IMR-90 (cell line): Measurements from ENCODE around the gene SBF1. TPM values are rescaled to one million over a fixed set of nuclear protein-coding genes. Genes with fewer than 3 reads are reported as not detected.

Experiments used
- ATAC-seq: fragments of 200-7000 bp; cut with Tn5 transposase; 2 replicates; pipeline ENCODE4 v1.9.1; 2020; ENCODE audit warnings: low read depth, mild to moderate bottlenecking, moderate library complexity
- BruUV-seq: library from RNA; stranded (reverse); fragments of 400-500 nt; replicated peaks from 2 replicates; lab custom pipeline; 2021; lab: Mats Ljungman, UMichigan
- CTCF ChIA-PET: fragments of 300-600 bp; formaldehyde crosslinking; extraction: SDS; loops from one replicate; lab custom pipeline; 2021; ENCODE audit warnings: antibody characterized with exemption; lab: Yijun Ruan, JAX
- POLR2A ChIA-PET: fragments of 300-600 bp; sonication (Branson Sonifier 250); formaldehyde crosslinking; loops from one replicate; lab custom pipeline; 2022; ENCODE audit warnings: antibody characterized with exemption; ENCODE audit not compliant: unreplicated experiment; lab: Charles Lee
- DNase-seq: peaks from one replicate; pipeline ENCODE4 v3.0.0; 2013
- H2AFZ ChIP-seq: replicated peaks from 2 replicates; pipeline ENCODE3; 2013; ENCODE audit warnings: low read length, mild to moderate bottlenecking; ENCODE audit not compliant: poor library complexity
- H2AK5ac ChIP-seq: 2 replicates; pipeline ENCODE4 v1.6.1; 2013; ENCODE audit warnings: low read depth, low read length, inconsistent platforms
- H2AK9ac ChIP-seq: replicated peaks from 2 replicates; pipeline ENCODE3; 2013; ENCODE audit warnings: mild to moderate bottlenecking, low read depth, low read length, moderate library complexity; ENCODE audit not compliant: poor library complexity
- H2BK120ac ChIP-seq: 2 replicates; pipeline ENCODE4 v1.6.1; 2013; ENCODE audit warnings: low read depth, low read length, inconsistent platforms
- H2BK15ac ChIP-seq: 3 replicates; pipeline ENCODE4 v1.6.1; 2013; ENCODE audit warnings: low read depth, low read length, inconsistent platforms
- H2BK20ac ChIP-seq: 2 replicates; pipeline ENCODE4 v1.6.1; 2013; ENCODE audit warnings: low read depth, mild to moderate bottlenecking, inconsistent platforms, low read length, moderate library complexity
- H2BK5ac ChIP-seq: 2 replicates; pipeline ENCODE4 v1.6.1; 2013; ENCODE audit warnings: mild to moderate bottlenecking, low read depth, low read length, inconsistent platforms; ENCODE audit not compliant: poor library complexity, severe bottlenecking
- H3K14ac ChIP-seq: replicated peaks from 2 replicates; pipeline ENCODE4 v1.6.1; 2013; ENCODE audit warnings: low read depth, low read length, inconsistent platforms
- H3K18ac ChIP-seq: 2 replicates; pipeline ENCODE4 v1.6.1; 2013; ENCODE audit warnings: low read depth, low read length, control low read depth
- H3K23ac ChIP-seq: 2 replicates; pipeline ENCODE4 v1.6.1; 2013; ENCODE audit warnings: low read depth, low read length, inconsistent platforms
- H3K27ac ChIP-seq: 2 replicates; pipeline ENCODE4 v1.5.1; 2013; ENCODE audit warnings: mild to moderate bottlenecking, control low read depth, low read length; ENCODE audit not compliant: insufficient read depth
- H3K27me3 ChIP-seq: 2 replicates; pipeline ENCODE4 v1.6.1; 2013; ENCODE audit warnings: low read length; ENCODE audit not compliant: control insufficient read depth, insufficient read depth
- H3K36me3 ChIP-seq: 2 replicates; pipeline ENCODE4 v1.6.1; 2013; ENCODE audit warnings: low read length, mixed read lengths; ENCODE audit not compliant: control insufficient read depth, insufficient read depth
- H3K4ac ChIP-seq: 2 replicates; pipeline ENCODE4 v1.6.1; 2013; ENCODE audit warnings: low read depth, low read length, inconsistent platforms
- H3K4me1 ChIP-seq: 2 replicates; pipeline ENCODE4 v1.6.1; 2013; ENCODE audit warnings: low read length, mixed read lengths; ENCODE audit not compliant: control insufficient read depth, insufficient read depth
- H3K4me2 ChIP-seq: 2 replicates; pipeline ENCODE4 v1.6.1; 2013; ENCODE audit warnings: low read depth, mild to moderate bottlenecking, control low read depth, low read length, moderate library complexity
- H3K4me3 ChIP-seq: 2 replicates; pipeline ENCODE4 v1.5.1; 2013; ENCODE audit warnings: low read depth, mild to moderate bottlenecking, control low read depth, low read length, moderate library complexity; ENCODE audit not compliant: insufficient read depth
- H3K56ac ChIP-seq: 2 replicates; pipeline ENCODE4 v1.6.1; 2013; ENCODE audit warnings: low read length, inconsistent platforms; ENCODE audit not compliant: insufficient read depth; ENCODE audit errors: extremely low read depth
- H3K79me1 ChIP-seq, 2 experiments: 2 replicates each; pipeline ENCODE4 v1.6.1; 2013; ENCODE audit warnings: low read length in 2 of 2, inconsistent platforms in 1 of 2, low read depth in 1 of 2
- H3K9ac ChIP-seq: 2 replicates; pipeline ENCODE4 v1.6.1; 2013; ENCODE audit warnings: low read depth, low read length, control low read depth
- H3K9me1 ChIP-seq: 2 replicates; pipeline ENCODE4 v1.6.1; 2013; ENCODE audit warnings: low read length, inconsistent platforms; ENCODE audit not compliant: insufficient read depth
- H3K9me3 ChIP-seq: 2 replicates; pipeline ENCODE4 v1.6.1; 2013; ENCODE audit warnings: low read length; ENCODE audit not compliant: control insufficient read depth, insufficient read depth
- H4K20me1 ChIP-seq: 2 replicates; pipeline ENCODE4 v1.6.1; 2013; ENCODE audit warnings: low read length, inconsistent platforms; ENCODE audit not compliant: insufficient read depth
- H4K5ac ChIP-seq: 2 replicates; pipeline ENCODE4 v1.6.1; 2013; ENCODE audit warnings: mild to moderate bottlenecking, low read depth, low read length, control low read depth
- H4K8ac ChIP-seq, 2 experiments: 2 replicates each; pipeline ENCODE4 v1.6.1; 2013; ENCODE audit warnings: low read depth in 2 of 2, low read length in 2 of 2, control low read depth in 1 of 2, inconsistent platforms in 1 of 2
- H4K91ac ChIP-seq: 2 replicates; pipeline ENCODE4 v1.6.1; 2013; ENCODE audit warnings: low read depth, low read length, inconsistent platforms; ENCODE audit not compliant: insufficient read depth
- MAFK ChIP-seq: IDR thresholded peaks from 2 replicates; pipeline ENCODE4 v1.6.1; 2012; ENCODE audit warnings: low read depth, low read length, improper control_type of control experiment
- USF2 ChIP-seq: fragments of 150-350 bp; IDR thresholded peaks from 2 replicates; pipeline ENCODE4 v1.6.1; 2017; ENCODE audit warnings: mild to moderate bottlenecking, antibody characterized with exemption, low read length, low read depth
- WGBS, 2 experiments: methylation state at CpG; one replicate each; pipeline versions ENCODE4 v1.1.5 to v1.1.7; 2013; ENCODE audit warnings: missing lambda C conversion rate in 2 of 2; ENCODE audit not compliant: insufficient read length in 1 of 2; ENCODE audit errors: extremely low coverage in 2 of 2; 5-methylcytosine and 5-hydroxymethylcytosine counted together
- dilution Hi-C: fragments of 300-500 bp; cut with HindIII; formaldehyde crosslinking; loops from one replicate; pipeline ENCODE4 v1.14.3; 2018; ENCODE audit warnings: low sequenced_read_pairs; ENCODE audit not compliant: unreplicated experiment
- in situ Hi-C: fragments of 300-500 bp; cut with MboI; formaldehyde crosslinking; loops from 3 replicates; pipeline ENCODE4 v1.14.3; 2019; ENCODE audit warnings: low sequenced_read_pairs, inconsistent platforms, mixed read lengths
- intact Hi-C: fragments of 100-400 bp; cut with micrococcal nuclease; formaldehyde crosslinking; loops from 2 replicates; pipeline ENCODE4 v1.10.0; 2022
- polyA plus RNA-seq, 3 experiments: library from polyadenylated mRNA; depleted of rRNA; stranded (reverse); fragments of >200 nt; gene quantifications; 2 replicates each; pipeline ENCODE4 v1.2.3, GENCODE V29; 2012; ENCODE audit warnings: low replicate concordance in 1 of 3
- total RNA-seq: library from RNA; depleted of rRNA; stranded (reverse); fragments of >200 nt; gene quantifications from 2 replicates; pipeline ENCODE4 v1.2.3, GENCODE V29; 2012

SBF1 gene
- total and polyA plus RNA-seq, 2 of the 4 experiments (the other 2 are of a cell fraction), result 21.5 to 33.2 TPM

- Histone ChIP-seq H3K27me3 (no peaks in the 10 kb centered on the region), H2BK15ac (no peak overlapping the region), H3K4me1 (peaks cover 8% of the 10 kb centered on the region), H4K20me1 (peaks cover 29% of the 10 kb centered on the region), H2AFZ (no peak overlapping the region), H3K4me3 (no peak overlapping the region), H3K79me1 (peaks cover 10 to 67% of the 10 kb centered on the region in 2 experiments), H2AK9ac (no peak overlapping the region), H3K14ac (no peak overlapping the region), H3K18ac (no peak overlapping the region), H3K56ac (no peak overlapping the region), H3K9ac (no peak overlapping the region), H3K36me3 (peaks cover 15% of the 10 kb centered on the region), H2BK5ac (no peak overlapping the region), H2AK5ac (no peak overlapping the region), H4K91ac (no peak overlapping the region), H3K27ac (no peak overlapping the region), H3K9me1 (peaks cover 13% of the 10 kb centered on the region), H3K23ac (no peak overlapping the region), H4K8ac (no peak overlapping the region), H2BK20ac (no peak overlapping the region), H3K9me3 (no peaks in the 10 kb centered on the region), H3K4me2 (no peak overlapping the region), H4K5ac (no peak overlapping the region), H3K4ac (no peak overlapping the region), H2BK120ac (no peak overlapping the region)
- no CpG with 5 or more reads among the region's 4 CpGs for WGBS, 2 experiments
- TF ChIP-seq USF2 (no peak), MAFK (0 out of 2 replicates have a peak, but pooled peaks have one; percentile 32)
- in situ Hi-C loops, result no loop called here
- ATAC-seq, result no peak
- ChIA-PET POLR2A (no interaction called here), CTCF (no interaction called here)
- dilution Hi-C loops, result no loop called here
- no peak for DNase-seq
- no TSS peak for BruUV-seq
- intact Hi-C loops, result no loop called here
These were observed 72.9 kb downstream of the SBF1 start for GRCh38 chr22:50401907-50402306.
